Measurements from ENCODE around the gene INS. TPM values are rescaled to one million over a fixed set of nuclear protein-coding genes. Genes with fewer than 3 reads are reported as not detected.

INS gene
- total RNA-seq, 1 donor from 2014 or later = not detected

- Histone ChIP-seq H3K36me3 (no peaks in the 10 kb centered on the region), H3K4me3 (no peak overlapping the region), H3K4me1 (peaks cover 8% of the 10 kb centered on the region), H3K27ac (no peak overlapping the region), H3K27me3 (ENCODE audit: low read depth) (peaks cover 63% of the 10 kb centered on the region), H3K9me3 (no peaks in the 10 kb centered on the region)
- ATAC-seq (no peak), DNase-seq (no peak)
- intact Hi-C loops (cut with DNase I) = no loop called here
- TF ChIP-seq, protein P1, sequence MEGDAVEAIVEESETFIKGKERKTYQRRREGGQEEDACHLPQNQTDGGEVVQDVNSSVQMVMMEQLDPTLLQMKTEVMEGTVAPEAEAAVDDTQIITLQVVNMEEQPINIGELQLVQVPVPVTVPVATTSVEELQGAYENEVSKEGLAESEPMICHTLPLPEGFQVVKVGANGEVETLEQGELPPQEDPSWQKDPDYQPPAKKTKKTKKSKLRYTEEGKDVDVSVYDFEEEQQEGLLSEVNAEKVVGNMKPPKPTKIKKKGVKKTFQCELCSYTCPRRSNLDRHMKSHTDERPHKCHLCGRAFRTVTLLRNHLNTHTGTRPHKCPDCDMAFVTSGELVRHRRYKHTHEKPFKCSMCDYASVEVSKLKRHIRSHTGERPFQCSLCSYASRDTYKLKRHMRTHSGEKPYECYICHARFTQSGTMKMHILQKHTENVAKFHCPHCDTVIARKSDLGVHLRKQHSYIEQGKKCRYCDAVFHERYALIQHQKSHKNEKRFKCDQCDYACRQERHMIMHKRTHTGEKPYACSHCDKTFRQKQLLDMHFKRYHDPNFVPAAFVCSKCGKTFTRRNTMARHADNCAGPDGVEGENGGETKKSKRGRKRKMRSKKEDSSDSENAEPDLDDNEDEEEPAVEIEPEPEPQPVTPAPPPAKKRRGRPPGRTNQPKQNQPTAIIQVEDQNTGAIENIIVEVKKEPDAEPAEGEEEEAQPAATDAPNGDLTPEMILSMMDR (IDR thresholded peaks at IDR 0.05) = no peak
These were observed 6.4 kb upstream of the INS start for GRCh38 chr11:2167141-2168045.

DNA sequence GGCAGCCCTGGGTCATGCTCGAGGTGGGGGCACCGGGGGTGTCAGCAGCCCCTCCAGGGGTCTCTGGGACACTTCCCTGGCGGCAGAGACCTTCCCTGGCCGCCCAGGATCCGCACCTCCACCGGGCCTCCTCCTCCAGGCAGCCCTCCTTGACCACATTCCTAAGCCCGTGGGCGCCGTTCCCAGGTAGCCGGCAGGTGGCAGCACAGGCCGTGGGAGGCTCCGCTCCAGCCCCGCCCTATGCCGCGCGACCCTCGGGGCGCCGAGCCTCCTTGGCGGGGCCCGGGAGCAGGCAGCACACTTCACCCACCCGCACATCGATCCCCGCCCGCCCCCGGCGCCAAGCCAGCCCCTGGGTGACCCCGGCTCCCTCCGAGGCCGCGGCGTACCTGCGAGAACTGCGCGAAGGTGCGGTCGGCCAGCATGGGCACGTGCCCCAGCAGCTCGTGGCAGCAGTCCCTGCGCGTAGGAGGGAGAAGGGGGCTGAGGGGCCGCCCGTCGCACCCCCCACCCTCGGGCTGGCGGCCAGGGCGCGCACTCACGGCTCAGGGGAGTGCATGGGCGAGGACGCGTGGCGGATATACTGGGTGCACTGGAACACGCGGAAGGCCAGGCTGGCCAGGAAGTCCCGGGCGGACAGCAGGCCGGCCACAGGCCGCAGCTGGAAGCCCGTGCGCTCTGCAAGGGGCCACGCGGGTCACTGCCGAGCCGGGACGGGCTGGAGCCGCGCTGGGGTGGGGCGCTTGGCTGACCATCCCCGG, 5.3 kb upstream of the INS start:
- DNase-seq (peak; percentile 66), ATAC-seq (peak; percentile 38 to 61)
- no peak overlapping the region for H3K27ac ChIP-seq
- H3K4me3 ChIP-seq = peak overlapping the region; percentile 32
- peaks cover 8% of the 10 kb centered on the region for H3K4me1 ChIP-seq
- intact Hi-C loops (cut with DNase I) = no loop called here
- H3K36me3 ChIP-seq = no peaks in the 10 kb centered on the region
- TF ChIP-seq, protein P1 (IDR thresholded peaks at IDR 0.05) = peak; percentile 67
- H3K27me3 ChIP-seq (ENCODE audit: low read depth) = peaks cover 67% of the 10 kb centered on the region
- H3K9me3 ChIP-seq = no peaks in the 10 kb centered on the region

DNA sequence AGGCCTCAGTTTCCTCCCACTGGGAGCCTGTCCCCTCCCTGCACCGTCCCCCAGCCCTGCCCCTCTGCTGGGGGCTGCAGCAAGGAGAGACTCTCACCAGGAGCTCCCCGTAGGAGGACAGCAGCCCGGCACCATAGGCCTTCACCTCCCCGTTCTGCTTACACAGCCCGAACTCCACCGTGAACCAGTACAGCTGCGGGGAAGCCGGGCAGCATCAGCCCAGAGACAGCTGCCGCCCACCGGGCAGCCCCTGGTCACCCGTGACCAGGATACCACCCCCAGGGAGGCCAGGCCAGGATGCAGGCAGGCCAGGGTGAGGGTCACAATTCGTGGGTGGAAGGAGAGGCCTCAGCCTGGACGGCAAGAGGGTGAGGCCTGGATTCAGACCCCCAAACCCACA, 4.6 kb upstream of the INS start:
- ATAC-seq = no peak
- intact Hi-C loops (cut with DNase I) = no loop called here
- TF ChIP-seq, protein P1 (IDR thresholded peaks at IDR 0.05) = no peak
- Histone ChIP-seq H3K27me3 (ENCODE audit: low read depth) (peaks cover 73% of the 10 kb centered on the region), H3K9me3 (no peaks in the 10 kb centered on the region), H3K4me3 (no peak overlapping the region), H3K27ac (no peak overlapping the region), H3K4me1 (peaks cover 8% of the 10 kb centered on the region), H3K36me3 (no peaks in the 10 kb centered on the region)
- DNase-seq = no peak

GRCh38 chr11:2164861-2165555, 4.0 kb upstream of the INS start:
- TF ChIP-seq, protein P1 (IDR thresholded peaks at IDR 0.05) = no peak
- Histone ChIP-seq H3K27me3 (ENCODE audit: low read depth) (peaks cover 72% of the 10 kb centered on the region), H3K36me3 (no peaks in the 10 kb centered on the region), H3K4me1 (peaks cover 8% of the 10 kb centered on the region), H3K4me3 (no peak overlapping the region), H3K9me3 (no peaks in the 10 kb centered on the region), H3K27ac (no peak overlapping the region)
- intact Hi-C loops (cut with DNase I) = no loop called here
- ATAC-seq (no peak), DNase-seq (no peak)

DNA sequence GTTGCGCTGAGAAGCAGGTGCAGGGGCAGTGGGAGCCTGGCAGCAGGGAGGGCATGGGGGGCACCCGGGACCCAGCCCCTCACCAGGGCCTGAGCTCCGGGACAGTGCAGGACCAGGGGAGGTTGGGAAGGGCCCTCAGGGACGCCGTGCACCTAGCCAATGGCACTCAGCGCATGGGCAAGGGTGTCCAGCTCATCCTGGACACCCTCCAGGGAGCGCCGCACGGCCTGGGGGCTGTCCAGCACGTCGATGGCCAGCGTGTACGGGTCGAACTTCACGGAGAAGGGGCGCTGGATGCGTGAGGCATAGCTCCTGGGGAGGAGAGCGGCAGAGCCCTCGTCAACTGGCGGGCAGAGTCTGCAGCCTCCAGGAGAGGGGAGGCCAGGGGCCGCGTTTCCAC, 3.1 kb upstream of the INS start:
- H3K27me3 ChIP-seq (ENCODE audit: low read depth) = peaks cover 65% of the 10 kb centered on the region
- DNase-seq = no peak
- intact Hi-C loops (cut with DNase I) = no loop called here

More for the DNA sequence above, 3.1 kb upstream of the INS start:
- Histone ChIP-seq H3K4me3 (no peak overlapping the region), H3K9me3 (no peaks in the 10 kb centered on the region), H3K4me1 (peaks cover 8% of the 10 kb centered on the region), H3K36me3 (no peaks in the 10 kb centered on the region), H3K27ac (no peak overlapping the region)
- ATAC-seq = no peak
- TF ChIP-seq, protein P1 (IDR thresholded peaks at IDR 0.05) = no peak

All from lower lobe of right lung (tissue), 2 donors.